Measurements from ENCODE around the gene EMP3.
A peak's percentile ranks its signal among the peaks of the same experiment; 100 is the strongest.
"Not testable (repeated sequence)": the region's sequence is repeated elsewhere in the genome, so short reads cannot be mapped to it uniquely, and the experiment has no call there.

EMP3 gene

DNA sequence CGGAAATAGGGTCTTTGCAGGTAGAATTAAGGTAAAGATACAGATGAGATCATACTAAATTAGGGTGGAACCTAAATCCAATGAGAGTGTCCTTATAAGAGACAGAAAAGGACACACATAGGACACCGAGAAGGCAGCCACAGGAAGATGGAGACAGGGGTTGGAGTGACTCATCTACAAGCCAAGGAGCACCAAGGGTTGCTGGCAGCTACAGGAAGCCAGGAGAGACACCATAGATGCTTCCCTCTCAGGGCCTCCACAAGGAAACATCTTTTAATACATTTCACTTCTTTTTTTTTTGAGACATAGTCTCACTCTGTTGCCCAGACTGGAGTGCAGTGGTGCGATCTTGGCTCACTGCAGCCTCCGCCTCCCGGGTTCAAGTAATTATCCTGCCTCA lies 28.3 kb downstream of the EMP3 start:
- Mint-ChIP-seq H3K9me3 (no peaks in the 10 kb centered on the region), H3K4me3 (no peak overlapping the region), H3K27me3 (no peaks in the 10 kb centered on the region), H3K4me1 (peaks cover 11% of the 10 kb centered on the region), H3K27ac (no peak overlapping the region)
- ATAC-seq (no peak), DNase-seq (no peak)

GRCh38 chr19:48354332-48354992 lies 29.1 kb downstream of the EMP3 start:
- no peak for DNase-seq
- H3K4me1 Mint-ChIP-seq, result peaks cover 11% of the 10 kb centered on the region
- ATAC-seq, result no peak
- no peaks in the 10 kb centered on the region for H3K9me3 Mint-ChIP-seq
- H3K27me3 Mint-ChIP-seq, result no peaks in the 10 kb centered on the region
- H3K27ac Mint-ChIP-seq, result peak overlapping the region in 1 of 2 donors; percentile 27
- no peak overlapping the region for H3K4me3 Mint-ChIP-seq

DNA sequence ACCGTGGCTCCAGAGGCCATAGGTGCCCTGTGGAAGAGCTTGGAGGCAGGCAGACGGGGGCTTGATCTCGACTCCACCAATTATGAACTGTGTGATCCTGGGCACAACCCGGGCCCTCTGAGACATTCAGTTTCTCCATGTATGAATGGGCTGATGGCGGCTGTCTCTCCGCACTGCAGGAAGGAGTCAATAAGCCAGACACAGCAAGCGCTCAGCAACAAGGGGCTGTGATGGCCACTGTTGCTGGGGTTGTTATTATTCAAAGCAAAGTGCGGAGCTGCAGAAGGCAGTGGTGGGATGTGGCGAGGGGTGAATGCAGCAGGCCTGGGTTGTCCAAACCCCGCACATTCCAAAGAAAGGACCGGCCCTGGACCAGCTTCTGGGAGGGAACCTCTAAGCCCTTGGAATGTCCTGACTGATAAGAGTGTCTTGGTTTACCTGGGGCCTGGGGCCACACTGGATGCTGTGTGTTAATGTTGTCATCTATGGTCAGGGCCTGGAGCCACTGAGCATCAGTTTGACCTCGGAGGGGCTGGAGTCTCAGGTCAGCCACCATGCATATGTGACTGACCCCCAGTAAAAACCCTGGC lies 30.1 kb downstream of the EMP3 start:
- H3K4me1 Mint-ChIP-seq, result peaks cover 11% of the 10 kb centered on the region
- ATAC-seq, result no peak
- H3K27ac Mint-ChIP-seq, result no peak overlapping the region
- H3K27me3 Mint-ChIP-seq, result no peaks in the 10 kb centered on the region
- H3K4me3 Mint-ChIP-seq, result no peak overlapping the region
- no peak for DNase-seq
- H3K9me3 Mint-ChIP-seq, result no peaks in the 10 kb centered on the region

DNA sequence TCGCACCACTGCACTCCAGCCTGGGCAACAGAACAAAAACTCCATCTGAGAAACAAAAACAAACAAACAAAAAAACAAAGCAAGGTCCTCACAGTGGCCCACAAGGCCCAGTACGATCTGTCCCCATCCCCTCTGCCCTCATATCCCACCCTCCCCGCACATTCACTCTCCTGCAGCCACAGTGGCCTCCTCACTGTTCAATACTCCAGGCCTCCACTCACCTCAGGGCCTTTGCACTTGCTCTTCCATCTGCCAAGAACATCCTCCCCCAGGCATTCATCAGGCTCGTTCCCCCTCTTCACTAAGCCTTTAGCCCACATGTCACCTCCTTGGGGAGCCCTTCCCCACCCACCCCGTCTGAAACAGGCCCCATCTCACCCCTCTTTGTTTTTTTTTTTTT lies 33.8 kb downstream of the EMP3 start:
- H3K27me3 Mint-ChIP-seq, result no peaks in the 10 kb centered on the region
- H3K4me3 Mint-ChIP-seq, result no peak overlapping the region
- no peak overlapping the region for H3K27ac Mint-ChIP-seq
- DNase-seq, result no peak
- ATAC-seq, result no peak
- H3K9me3 Mint-ChIP-seq, result no peaks in the 10 kb centered on the region
- peaks cover 8% of the 10 kb centered on the region for H3K4me1 Mint-ChIP-seq

DNA sequence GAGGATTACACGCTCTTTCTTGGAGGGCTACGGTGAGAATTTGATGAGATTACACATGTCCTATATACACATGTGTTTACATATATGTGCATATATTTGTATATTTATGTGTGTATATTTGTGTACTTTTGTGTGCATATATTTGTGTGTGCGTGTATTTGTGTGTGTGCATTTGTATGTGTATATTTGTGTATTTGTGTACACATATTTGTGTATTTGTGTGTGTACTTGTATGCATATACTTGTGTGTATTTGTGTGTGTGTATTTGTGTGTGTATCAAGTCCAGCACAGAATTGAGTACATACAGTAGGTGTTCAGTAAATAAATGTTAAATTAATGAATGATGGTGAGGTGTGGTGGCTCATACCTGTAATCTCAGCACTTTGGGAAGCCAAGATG lies 36.6 kb downstream of the EMP3 start:
- DNase-seq, result no peak
- H3K27me3 Mint-ChIP-seq, result no peaks in the 10 kb centered on the region
- peaks cover 19% of the 10 kb centered on the region for H3K4me1 Mint-ChIP-seq
- H3K9me3 Mint-ChIP-seq, result no peaks in the 10 kb centered on the region
- ATAC-seq, result no peak
- peak overlapping the region in 1 of 2 donors; percentile 19 for H3K4me3 Mint-ChIP-seq
- no peak overlapping the region for H3K27ac Mint-ChIP-seq

DNA sequence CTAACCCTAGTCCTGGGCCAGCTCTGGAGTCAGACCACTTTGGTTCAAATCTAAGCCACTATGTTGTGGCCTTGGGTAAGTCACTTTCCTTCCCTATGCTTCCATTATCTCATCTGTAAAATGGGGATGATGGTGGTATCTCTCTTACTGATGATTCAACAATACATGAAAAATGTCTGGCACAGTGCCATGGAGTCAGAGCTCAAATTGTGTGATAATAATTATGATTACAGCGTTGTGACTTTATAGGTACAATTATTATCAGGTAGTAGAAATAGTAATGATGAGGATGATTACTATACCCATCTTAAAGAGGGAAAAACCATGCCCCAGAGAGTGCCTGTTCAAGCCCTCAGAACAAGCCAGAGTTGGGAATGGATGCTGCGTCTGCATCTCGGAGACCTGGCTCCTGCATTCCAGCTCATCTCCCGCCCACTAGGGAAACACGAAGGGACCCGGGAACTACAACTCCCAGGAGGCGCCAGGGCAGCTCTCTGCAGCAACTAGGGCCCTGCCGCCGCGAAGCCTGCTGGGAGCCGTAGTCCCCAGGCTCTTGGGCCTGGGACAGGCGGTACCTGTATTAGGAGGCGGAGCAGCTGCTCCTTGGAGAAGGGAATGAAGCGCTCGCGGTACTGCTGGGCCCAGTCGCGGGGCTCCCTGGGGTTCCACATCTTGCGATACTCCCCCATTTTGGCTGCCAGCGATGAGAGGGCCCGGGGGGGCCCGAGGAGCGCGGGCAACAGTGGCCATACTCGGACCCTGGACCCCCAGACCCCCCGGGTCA lies 37.6 kb downstream of the EMP3 start:
- no peaks in the 10 kb centered on the region for H3K9me3 Mint-ChIP-seq
- peak overlapping the region; percentile 92 to 98 for H3K27ac Mint-ChIP-seq
- H3K4me3 Mint-ChIP-seq, result peak overlapping the region; percentile 87 to 92
- H3K27me3 Mint-ChIP-seq, result no peaks in the 10 kb centered on the region
- ATAC-seq (peak; percentile 79), DNase-seq (peak; percentile 80 to 90)
- H3K4me1 Mint-ChIP-seq, result peaks cover 19% of the 10 kb centered on the region

DNA sequence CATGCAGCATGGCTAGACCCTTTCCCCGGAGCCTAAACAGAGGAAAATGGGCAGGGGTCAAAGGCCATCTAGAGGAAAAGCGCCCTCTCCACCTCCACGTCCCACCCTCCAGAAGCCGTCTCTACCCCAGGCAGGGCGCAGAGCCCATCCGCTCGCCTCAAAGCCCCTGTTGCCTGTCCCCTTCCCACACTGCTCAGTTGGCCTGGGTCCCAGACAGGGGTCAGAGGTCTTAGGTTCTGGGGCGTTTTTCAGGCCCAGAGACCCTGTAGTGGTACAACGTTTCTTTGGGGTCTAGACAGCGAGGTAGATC lies 38.1 kb downstream of the EMP3 start:
- DNase-seq (no peak), ATAC-seq (peak; percentile 28)
- no peaks in the 10 kb centered on the region for H3K27me3 Mint-ChIP-seq
- H3K9me3 Mint-ChIP-seq, result no peaks in the 10 kb centered on the region
- H3K4me3 Mint-ChIP-seq, result peak overlapping the region; percentile 87 to 92
- peak overlapping the region; percentile 92 to 98 for H3K27ac Mint-ChIP-seq
- peaks cover 19% of the 10 kb centered on the region for H3K4me1 Mint-ChIP-seq

- H3K27ac Mint-ChIP-seq, result peak within 1 kb of the TSS; percentile 92 to 98
- H3K27me3 Mint-ChIP-seq, result no peaks in the 10 kb centered on the region
- H3K9me3 Mint-ChIP-seq, result no peaks in the 10 kb centered on the region
- DNase-seq, result peak; percentile 99 to 100
- peak within 1 kb of the TSS; percentile 87 to 92 for H3K4me3 Mint-ChIP-seq
- ATAC-seq, result peak; percentile 90
- H3K4me1 Mint-ChIP-seq, result peaks cover 19% of the 10 kb centered on the region
These were observed 38.7 kb downstream of the EMP3 start, which contains the start of the genes SYNGR4 and TMEM143 for GRCh38 chr19:48363810-48364597. Gene SYNGR4 (plus strand): TSS chr19:48364367. CDS start chr19:48365843, 1,476 bp downstream. Gene TMEM143 (minus strand): TSS chr19:48363940. CDS start chr19:48363920, 20 bp downstream.

- Mint-ChIP-seq H3K27me3 (no peaks in the 10 kb centered on the region), H3K4me3 (peak overlapping the region; percentile 87 to 92), H3K27ac (peak overlapping the region; percentile 92 to 98), H3K4me1 (peaks cover 19% of the 10 kb centered on the region), H3K9me3 (no peaks in the 10 kb centered on the region)
- peak; percentile 3 for ATAC-seq
- no peak for DNase-seq
These were observed 39.4 kb downstream of the EMP3 start for GRCh38 chr19:48364598-48365348.

DNA sequence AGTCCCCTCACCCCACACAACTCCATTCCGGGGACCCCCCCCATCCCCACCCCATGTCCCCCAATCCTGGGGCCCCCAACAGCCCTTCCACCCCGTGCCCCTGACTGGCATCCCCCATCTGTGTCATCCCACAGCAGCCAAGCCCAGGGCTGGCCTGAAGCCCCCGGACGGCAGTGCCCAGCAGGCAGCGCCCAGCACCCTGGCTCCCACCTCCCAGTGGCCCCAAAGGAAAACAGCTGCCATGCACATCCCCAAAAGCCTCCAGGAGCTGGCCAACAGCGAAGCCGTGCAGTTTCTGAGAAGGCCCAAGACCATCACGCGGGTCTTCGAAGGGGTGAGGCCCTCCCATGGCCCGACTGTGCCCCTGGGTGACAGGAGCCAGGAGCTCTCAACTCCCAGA lies 40.2 kb downstream of the EMP3 start:
- no peak for DNase-seq
- H3K27ac Mint-ChIP-seq, result no peak overlapping the region
- ATAC-seq, result no peak
- no peaks in the 10 kb centered on the region for H3K27me3 Mint-ChIP-seq
- peak overlapping the region in 1 of 2 donors; percentile 92 for H3K4me3 Mint-ChIP-seq
- H3K4me1 Mint-ChIP-seq, result peaks cover 19% of the 10 kb centered on the region
- H3K9me3 Mint-ChIP-seq, result no peaks in the 10 kb centered on the region

DNA sequence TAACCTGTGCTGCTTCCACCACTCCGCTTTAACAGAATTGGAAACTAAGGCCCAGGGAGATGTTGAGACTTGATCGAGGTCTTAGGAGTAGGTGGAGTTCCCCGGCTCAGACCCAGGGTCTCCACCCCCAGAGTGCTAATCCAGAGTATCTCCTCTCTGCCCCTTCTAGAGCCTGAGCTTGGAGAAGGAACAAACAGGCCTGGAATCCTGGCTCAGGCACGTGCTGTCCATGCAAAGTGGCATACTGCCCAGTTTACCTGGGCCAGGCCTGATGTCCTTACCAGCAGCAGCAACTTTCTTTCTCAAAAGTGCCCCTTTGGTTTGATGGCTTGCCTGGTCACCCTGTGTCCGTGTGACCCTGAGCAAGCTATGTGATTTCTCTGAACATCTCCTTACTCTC lies 42.5 kb downstream of the EMP3 start:
- Mint-ChIP-seq H3K27ac (no peak overlapping the region), H3K4me1 (peaks cover 14% of the 10 kb centered on the region), H3K9me3 (no peaks in the 10 kb centered on the region), H3K4me3 (no peak overlapping the region), H3K27me3 (peaks cover 4% of the 10 kb centered on the region)
- no peak for ATAC-seq
- DNase-seq, result no peak

DNA sequence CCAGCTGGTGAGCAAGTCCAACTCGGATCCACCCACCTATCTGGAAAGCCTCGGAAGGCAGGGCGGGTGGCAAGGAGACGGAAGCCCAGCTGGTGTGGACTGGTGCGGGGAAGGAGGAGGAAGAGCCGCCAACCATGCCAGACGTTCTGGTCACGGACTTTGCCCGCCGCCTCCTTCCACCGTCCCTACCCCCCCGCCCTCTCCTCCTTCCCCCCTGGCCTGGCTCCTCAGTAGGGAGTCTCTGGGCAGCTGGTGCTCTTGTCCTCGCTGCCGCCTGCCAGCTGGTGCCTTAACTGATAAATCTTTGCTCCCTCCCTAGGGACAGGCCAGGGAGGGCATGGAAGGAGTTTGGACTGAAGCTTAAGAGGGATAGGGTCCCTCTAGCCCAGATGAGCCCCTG lies 43.6 kb downstream of the EMP3 start:
- H3K4me3 Mint-ChIP-seq, result no peak overlapping the region
- H3K9me3 Mint-ChIP-seq, result no peaks in the 10 kb centered on the region
- peaks cover 12% of the 10 kb centered on the region for H3K4me1 Mint-ChIP-seq
- H3K27me3 Mint-ChIP-seq, result peaks cover 11% of the 10 kb centered on the region
- no peak for DNase-seq
- no peak overlapping the region for H3K27ac Mint-ChIP-seq
- no peak for ATAC-seq

DNA sequence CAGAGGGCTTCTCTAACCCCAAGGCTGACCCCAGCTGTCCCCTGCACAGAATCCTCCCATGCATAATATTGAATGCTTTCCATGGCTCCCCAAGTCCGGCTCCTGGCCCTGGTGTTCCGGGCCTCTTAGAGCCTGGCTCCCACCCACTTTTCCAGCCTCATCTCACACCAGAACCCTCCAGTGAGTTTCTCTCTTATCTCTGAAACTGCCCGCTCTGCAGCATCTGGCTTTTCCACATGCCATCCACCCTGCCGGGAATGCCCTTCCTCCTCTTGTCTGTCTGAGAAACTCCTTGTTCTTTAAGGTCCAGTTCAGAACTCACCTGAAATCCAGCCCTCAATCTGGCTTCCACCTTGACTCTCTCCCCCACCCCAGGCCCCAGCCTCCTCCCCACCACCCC lies 45.6 kb downstream of the EMP3 start:
- H3K4me1 Mint-ChIP-seq, result no peaks in the 10 kb centered on the region
- no peaks in the 10 kb centered on the region for H3K9me3 Mint-ChIP-seq
- peaks cover 11% of the 10 kb centered on the region for H3K27me3 Mint-ChIP-seq
- ATAC-seq (no peak), DNase-seq (no peak)
- no peak overlapping the region for H3K27ac Mint-ChIP-seq
- no peak overlapping the region for H3K4me3 Mint-ChIP-seq

- Mint-ChIP-seq H3K27me3 (peaks cover 11% of the 10 kb centered on the region), H3K4me1 (no peaks in the 10 kb centered on the region), H3K27ac (no peak overlapping the region), H3K9me3 (no peaks in the 10 kb centered on the region), H3K4me3 (no peak overlapping the region)
- DNase-seq, result no peak
- ATAC-seq, result no peak
These were observed 46.0 kb downstream of the EMP3 start for GRCh38 chr19:48371367-48371766.

- not testable (repeated sequence) for H3K27ac Mint-ChIP-seq, H3K9me3 Mint-ChIP-seq, H3K4me3 Mint-ChIP-seq, ATAC-seq, H3K4me1 Mint-ChIP-seq, DNase-seq
- H3K27me3 Mint-ChIP-seq, result peaks cover 11% of the 10 kb centered on the region
These were observed 46.4 kb downstream of the EMP3 start for GRCh38 chr19:48371771-48372170.
